KMS-11 (cell line): ENCODE measurements around the gene NRG2.

ENCODE experiments used
- H2AFZ ChIP-seq: fragments of 200-600 bp; sonication (generic); 2 replicates; pipeline ENCODE4 v1.6.1; 2016; ENCODE audit warnings: antibody characterized with exemption, mixed run types, low read depth
- H3K27ac ChIP-seq: fragments of 200-600 bp; sonication (generic); 2 replicates; pipeline ENCODE4 v1.6.1; 2016; ENCODE audit warnings: mild to moderate bottlenecking, mixed run types
- H3K27me3 ChIP-seq: fragments of 200-600 bp; sonication (generic); 2 replicates; pipeline ENCODE4 v1.6.1; 2017; ENCODE audit warnings: mild to moderate bottlenecking, low read depth, mixed run types, moderate library complexity; ENCODE audit not compliant: insufficient read depth
- H3K36me3 ChIP-seq: fragments of 200-600 bp; sonication (generic); 2 replicates; pipeline ENCODE4 v1.6.1; 2017; ENCODE audit warnings: mild to moderate bottlenecking, mixed run types; ENCODE audit not compliant: insufficient read depth
- H3K4me1 ChIP-seq: fragments of 200-600 bp; sonication (generic); 2 replicates; pipeline ENCODE4 v1.6.1; 2016; ENCODE audit warnings: mild to moderate bottlenecking, low read depth, mixed run types; ENCODE audit not compliant: poor library complexity, severe bottlenecking
- H3K4me2 ChIP-seq: fragments of 200-600 bp; sonication (generic); 2 replicates; pipeline ENCODE4 v1.7.0; 2016; ENCODE audit warnings: mild to moderate bottlenecking, mixed run types
- H3K4me3 ChIP-seq: fragments of 200-600 bp; sonication (generic); IDR thresholded peaks from 2 replicates; pipeline ENCODE4 v1.6.1; 2017; ENCODE audit warnings: low read depth, low read length, mixed read lengths; ENCODE audit not compliant: insufficient read depth
- H3K79me2 ChIP-seq: fragments of 200-600 bp; sonication (generic); 2 replicates; pipeline ENCODE4 v1.6.1; 2016; ENCODE audit warnings: low read depth, mixed run types; ENCODE audit not compliant: insufficient read depth
- H3K9ac ChIP-seq: fragments of 200-600 bp; sonication (generic); 2 replicates; pipeline ENCODE4 v1.6.1; 2016; ENCODE audit warnings: mild to moderate bottlenecking, mixed run types
- H4K20me1 ChIP-seq: fragments of 200-600 bp; sonication (generic); 2 replicates; pipeline ENCODE4 v1.6.1; 2016; ENCODE audit warnings: mild to moderate bottlenecking, mixed run types; ENCODE audit not compliant: insufficient read depth
- CTCF ChIP-seq: fragments of 200-600 bp; sonication (generic); conservative IDR thresholded peaks from 2 replicates; pipeline ENCODE4 v1.6.1; 2017; ENCODE audit warnings: low read depth, mild to moderate bottlenecking, antibody characterized with exemption, low read length, moderate library complexity, mixed read lengths

Gene NRG2

GRCh38 chr5:139814191-139814601 lies 228.9 kb downstream of the NRG2 start:
- Histone ChIP-seq H2AFZ (no peak overlapping the region), H3K27me3 (peaks cover 56% of the 10 kb centered on the region; the same call in 1 of the 2 replicates), H3K4me2 (no peak overlapping the region), H3K79me2 (no peaks in the 10 kb centered on the region), H3K9ac (no peak overlapping the region), H3K4me3 (no peak overlapping the region), H3K36me3 (no peaks in the 10 kb centered on the region), H4K20me1 (no peaks in the 10 kb centered on the region), H3K27ac (no peak overlapping the region), H3K4me1 (no peaks in the 10 kb centered on the region)
- TF ChIP-seq CTCF = no peak

DNA sequence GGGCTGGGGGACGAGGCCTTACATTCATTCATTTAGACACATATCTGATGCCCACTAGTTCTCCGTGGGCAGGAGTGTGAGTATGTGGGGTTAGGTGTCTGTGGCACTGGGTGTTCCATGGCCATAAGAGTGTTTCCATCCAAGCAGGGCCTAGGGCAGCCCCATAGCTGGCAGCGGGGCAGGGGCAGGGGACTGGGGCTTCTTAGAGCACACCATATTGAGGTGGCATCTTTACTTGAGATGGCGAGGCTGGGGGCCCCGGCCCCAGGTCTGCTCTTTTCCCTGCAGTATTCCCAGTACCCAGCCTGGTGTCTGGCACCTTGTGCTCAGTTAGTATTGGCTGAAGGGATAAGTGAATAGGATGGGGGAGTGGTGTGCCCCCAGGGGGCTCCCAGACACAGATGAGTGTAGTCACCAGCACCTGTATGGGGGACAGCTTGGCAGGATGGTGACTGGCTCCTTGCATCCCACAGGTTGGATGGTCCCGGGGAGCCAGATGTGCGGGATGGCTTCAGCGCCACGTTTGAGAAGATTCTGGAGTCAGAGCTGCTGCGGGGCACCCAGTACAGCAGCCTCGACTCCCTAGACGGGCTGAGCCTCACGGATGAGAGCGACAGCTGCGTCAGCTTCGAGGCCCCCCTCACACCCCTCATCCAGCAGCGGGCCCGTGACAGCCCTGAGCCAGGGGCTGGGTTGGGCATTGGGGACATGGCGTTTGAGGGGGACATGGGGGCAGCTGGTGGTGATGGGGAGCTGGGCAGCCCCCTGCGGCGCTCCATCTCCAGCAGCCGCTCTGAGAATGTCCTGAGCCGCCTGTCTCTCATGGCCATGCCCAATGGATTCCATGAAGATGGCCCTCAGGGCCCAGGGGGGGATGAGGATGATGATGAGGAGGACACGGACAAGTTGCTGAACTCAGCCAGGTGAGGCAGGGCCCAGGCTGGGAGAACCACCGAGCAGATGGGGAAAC lies 230.0 kb downstream of the NRG2 start:
- H3K4me1 ChIP-seq = no peaks in the 10 kb centered on the region
- no peak overlapping the region for H2AFZ ChIP-seq
- H4K20me1 ChIP-seq = no peaks in the 10 kb centered on the region
- no peak overlapping the region for H3K9ac ChIP-seq
- no peak overlapping the region for H3K4me2 ChIP-seq
- no peak overlapping the region for H3K4me3 ChIP-seq
- TF ChIP-seq CTCF = no peak
- H3K27me3 ChIP-seq = peaks cover 50% of the 10 kb centered on the region; the same call in 1 of the 2 replicates
- H3K79me2 ChIP-seq = no peaks in the 10 kb centered on the region
- no peak overlapping the region for H3K27ac ChIP-seq
- no peaks in the 10 kb centered on the region for H3K36me3 ChIP-seq

GRCh38 chr5:139812323-139812722 lies 230.8 kb downstream of the NRG2 start:
- H4K20me1 ChIP-seq = no peaks in the 10 kb centered on the region
- no peaks in the 10 kb centered on the region for H3K4me1 ChIP-seq
- no peak for TF ChIP-seq CTCF
- no peak overlapping the region for H3K4me2 ChIP-seq
- H3K4me3 ChIP-seq = no peak overlapping the region
- no peak overlapping the region for H2AFZ ChIP-seq
- H3K36me3 ChIP-seq = no peaks in the 10 kb centered on the region
- no peak overlapping the region for H3K9ac ChIP-seq
- no peak overlapping the region for H3K27ac ChIP-seq
- H3K79me2 ChIP-seq = no peaks in the 10 kb centered on the region
- H3K27me3 ChIP-seq = peaks cover 49% of the 10 kb centered on the region; the same call in 1 of the 2 replicates

- Histone ChIP-seq H3K79me2 (no peaks in the 10 kb centered on the region), H3K4me3 (no peak overlapping the region), H4K20me1 (no peaks in the 10 kb centered on the region), H3K9ac (no peak overlapping the region), H2AFZ (no peak overlapping the region), H3K27me3 (peaks cover 50% of the 10 kb centered on the region; the same call in 1 of the 2 replicates), H3K4me2 (no peak overlapping the region), H3K36me3 (no peaks in the 10 kb centered on the region), H3K4me1 (no peaks in the 10 kb centered on the region), H3K27ac (no peak overlapping the region)
- TF ChIP-seq CTCF = no peak
These were observed 231.9 kb downstream of the NRG2 start for GRCh38 chr5:139811274-139811607.
